HTR-8/SVneo (cell line): ENCODE results near the gene FANCC.
A peak's percentile ranks its signal among the peaks of the same experiment; 100 is the strongest.

Experiments
- DNase-seq: peaks from one replicate; pipeline ENCODE4 v3.0.0; 2011; ENCODE audit warnings: low spot score, mixed read lengths; ENCODE audit not compliant: insufficient read length
- FAIRE-seq: peaks from 2 replicates; lab custom pipeline; 2011; peaks lifted over from hg19 to GRCh38; lab: Jason Lieb, UNC

Gene FANCC, protein sequence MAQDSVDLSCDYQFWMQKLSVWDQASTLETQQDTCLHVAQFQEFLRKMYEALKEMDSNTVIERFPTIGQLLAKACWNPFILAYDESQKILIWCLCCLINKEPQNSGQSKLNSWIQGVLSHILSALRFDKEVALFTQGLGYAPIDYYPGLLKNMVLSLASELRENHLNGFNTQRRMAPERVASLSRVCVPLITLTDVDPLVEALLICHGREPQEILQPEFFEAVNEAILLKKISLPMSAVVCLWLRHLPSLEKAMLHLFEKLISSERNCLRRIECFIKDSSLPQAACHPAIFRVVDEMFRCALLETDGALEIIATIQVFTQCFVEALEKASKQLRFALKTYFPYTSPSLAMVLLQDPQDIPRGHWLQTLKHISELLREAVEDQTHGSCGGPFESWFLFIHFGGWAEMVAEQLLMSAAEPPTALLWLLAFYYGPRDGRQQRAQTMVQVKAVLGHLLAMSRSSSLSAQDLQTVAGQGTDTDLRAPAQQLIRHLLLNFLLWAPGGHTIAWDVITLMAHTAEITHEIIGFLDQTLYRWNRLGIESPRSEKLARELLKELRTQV

GRCh38 chr9:95317119-95317892, at the start of gene FANCC:
FANCC (minus strand) TSS chr9:95317709; CDS start chr9:95249291, 68,418 bp downstream.
- peak; percentile 28 for FAIRE-seq
- DNase-seq = peak; percentile 85

GRCh38 chr9:95366731-95367325, 49.3 kb upstream of the FANCC start:
- FAIRE-seq = no peak
- DNase-seq = no peak

DNA sequence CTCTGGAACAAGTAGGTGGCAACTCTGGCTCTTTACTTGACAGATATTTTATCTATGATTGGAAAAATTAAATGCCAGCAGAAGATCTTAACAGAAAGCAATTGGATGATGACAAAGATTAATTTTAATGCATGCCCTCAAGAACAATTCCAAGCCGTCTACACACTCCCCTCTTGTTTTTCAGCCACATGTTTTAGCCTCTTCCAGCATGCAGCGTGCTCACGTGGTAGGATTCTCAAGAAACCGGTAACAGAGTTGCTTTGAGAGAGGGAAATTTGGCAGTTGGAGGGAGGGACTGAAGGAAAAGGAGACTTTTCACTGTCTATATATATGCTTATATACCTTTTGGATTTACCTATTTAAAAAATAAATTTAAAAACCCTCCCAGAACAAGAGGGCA, 48.3 kb upstream of the FANCC start:
- no peak for FAIRE-seq
- DNase-seq = no peak

GRCh38 chr9:95363051-95363841, 45.7 kb upstream of the FANCC start:
- no peak for DNase-seq
- no peak for FAIRE-seq

DNA sequence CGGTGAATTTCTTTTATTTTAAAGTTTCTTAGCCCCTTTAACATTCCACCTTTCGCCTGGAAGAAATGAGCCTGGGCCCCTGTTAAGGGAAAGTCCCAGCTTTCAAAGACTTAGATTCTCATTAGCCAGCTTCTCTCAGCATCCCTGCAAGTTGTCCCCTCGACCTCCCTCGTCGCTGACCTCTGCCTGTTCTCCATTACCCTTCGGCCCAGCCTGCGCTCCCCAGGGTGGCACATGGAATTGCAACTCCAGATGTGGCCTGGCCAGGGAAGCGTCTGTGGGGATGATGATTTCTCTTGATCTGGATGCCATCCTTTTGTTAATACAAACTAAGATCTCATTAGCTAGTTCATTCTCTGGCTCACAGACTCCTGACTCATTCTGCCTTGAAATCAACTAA, 43.4 kb upstream of the FANCC start:
- no peak for FAIRE-seq

GRCh38 chr9:95357316-95357715, 39.8 kb upstream of the FANCC start:
- no peak for FAIRE-seq
- DNase-seq = no peak

More for the DNA sequence above, 43.4 kb upstream of the FANCC start:
- DNase-seq = no peak

GRCh38 chr9:95355500-95355899, 38.0 kb upstream of the FANCC start:
- DNase-seq (no peak), FAIRE-seq (no peak)

DNA sequence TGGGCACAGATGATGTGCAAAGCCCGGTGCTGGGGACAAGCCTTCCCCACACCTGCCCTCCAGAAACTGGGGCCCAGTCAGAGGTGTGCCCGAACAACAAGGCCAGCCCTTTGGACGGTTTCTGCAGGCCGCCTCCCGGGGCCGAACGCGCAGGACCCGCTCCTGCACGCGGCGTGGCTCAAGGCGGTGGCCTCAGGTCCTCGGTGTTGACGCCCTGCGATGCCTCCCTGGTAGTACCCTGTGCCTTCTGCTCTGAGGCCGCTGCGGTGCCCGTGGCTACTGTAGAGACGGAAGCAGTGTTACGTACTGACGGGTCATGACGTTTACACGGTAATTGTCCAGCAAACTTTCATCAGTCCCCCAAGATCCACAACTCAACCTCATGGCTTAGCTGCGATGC, 33.5 kb upstream of the FANCC start:
- no peak for FAIRE-seq

DNA sequence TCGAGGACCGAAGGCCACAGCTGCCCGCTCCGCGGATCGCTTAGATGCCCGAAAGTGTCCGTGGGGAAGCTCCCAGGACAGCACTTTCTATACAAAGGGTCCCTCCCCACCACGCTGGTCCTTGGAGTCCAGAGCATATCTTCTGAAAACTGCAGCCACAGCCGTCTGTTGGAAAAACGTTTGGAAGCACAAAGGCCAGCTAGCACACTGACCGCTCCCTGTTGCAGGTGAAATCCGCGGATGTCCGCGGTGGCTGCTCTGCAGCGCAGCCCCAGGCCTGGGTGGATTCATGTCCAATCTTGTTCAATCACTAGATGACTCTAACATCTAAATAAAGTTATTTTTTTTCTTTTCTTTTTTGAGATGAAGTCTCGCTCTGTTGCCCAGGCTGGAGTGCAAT, 32.8 kb upstream of the FANCC start:
- FAIRE-seq = no peak

More for the DNA sequence above, 33.5 kb upstream of the FANCC start:
- DNase-seq = no peak

DNA sequence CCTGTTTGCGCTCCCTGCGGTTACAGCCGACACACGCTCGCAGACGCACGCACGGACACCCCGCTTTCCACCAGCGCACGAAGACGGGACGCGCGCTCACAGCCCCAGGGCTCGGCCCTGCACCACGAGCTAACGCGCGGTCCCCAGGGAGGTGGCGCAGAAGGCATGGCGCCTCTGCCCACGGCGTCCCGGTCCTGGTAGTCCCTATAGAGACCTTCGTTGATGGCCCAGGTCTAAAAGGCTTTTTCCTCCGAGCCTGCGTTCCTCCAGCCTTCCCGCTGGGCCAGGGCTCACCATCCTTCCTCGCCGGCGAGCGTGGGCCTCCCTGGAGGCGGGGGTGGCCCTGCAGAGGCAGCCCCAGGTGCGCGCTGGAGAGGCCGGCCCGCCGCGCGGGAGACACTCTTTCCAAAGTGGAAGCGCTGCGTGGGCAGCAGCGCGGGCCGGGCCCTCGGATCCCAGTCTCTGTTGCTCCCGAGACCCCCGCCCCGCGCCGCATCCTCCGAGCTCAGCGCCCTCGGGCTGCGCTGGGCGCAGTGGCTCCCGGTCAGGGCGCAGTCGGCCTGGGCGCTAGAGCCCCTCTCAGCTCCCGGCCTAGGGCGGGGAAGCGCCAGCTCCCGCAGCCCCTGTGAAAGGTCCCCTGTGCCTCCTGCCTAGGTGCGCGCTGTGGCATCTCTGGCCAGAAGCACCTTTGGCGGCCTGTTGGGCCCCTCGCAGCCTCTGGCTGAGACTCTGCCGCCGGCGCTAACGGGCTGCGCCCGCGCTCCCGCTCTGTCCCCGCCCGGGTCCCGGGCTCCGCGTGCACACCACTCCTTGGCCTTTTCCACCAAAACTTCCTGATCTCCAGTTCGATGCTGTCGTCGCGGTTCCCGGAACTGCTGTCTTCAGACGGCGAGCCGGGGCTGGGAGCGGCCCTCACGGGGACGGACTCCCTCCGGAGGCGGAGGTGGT, 31.9 kb upstream of the FANCC start:
- no peak for DNase-seq
- FAIRE-seq = no peak

More for the DNA sequence above, 32.8 kb upstream of the FANCC start:
- no peak for DNase-seq

DNA sequence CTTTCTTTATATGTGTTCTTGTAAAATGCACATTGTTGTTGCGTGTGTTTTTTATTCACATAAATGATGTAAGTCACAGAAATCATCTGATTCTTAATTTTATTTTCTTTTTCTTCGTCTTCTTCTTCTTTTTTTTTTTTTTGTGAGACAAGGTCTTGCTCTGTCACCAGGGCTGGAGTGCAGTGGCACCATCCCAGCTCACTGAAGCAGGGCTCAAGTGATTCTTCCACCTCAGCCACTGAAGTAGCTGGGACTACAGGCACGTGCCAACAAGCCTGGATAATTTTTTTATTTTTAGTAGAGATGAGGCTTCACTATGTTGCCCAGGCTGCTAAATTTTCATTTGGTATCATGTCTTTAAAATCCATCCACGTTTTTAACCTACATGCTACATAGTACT, 28.5 kb upstream of the FANCC start:
- no peak for FAIRE-seq
- no peak for DNase-seq

- no peak for DNase-seq
- no peak for FAIRE-seq
Measured at GRCh38 chr9:95344735-95345325, 27.3 kb upstream of the FANCC start.

- FAIRE-seq (no peak), DNase-seq (no peak)
Measured at GRCh38 chr9:95343725-95344287, 26.3 kb upstream of the FANCC start.

DNA sequence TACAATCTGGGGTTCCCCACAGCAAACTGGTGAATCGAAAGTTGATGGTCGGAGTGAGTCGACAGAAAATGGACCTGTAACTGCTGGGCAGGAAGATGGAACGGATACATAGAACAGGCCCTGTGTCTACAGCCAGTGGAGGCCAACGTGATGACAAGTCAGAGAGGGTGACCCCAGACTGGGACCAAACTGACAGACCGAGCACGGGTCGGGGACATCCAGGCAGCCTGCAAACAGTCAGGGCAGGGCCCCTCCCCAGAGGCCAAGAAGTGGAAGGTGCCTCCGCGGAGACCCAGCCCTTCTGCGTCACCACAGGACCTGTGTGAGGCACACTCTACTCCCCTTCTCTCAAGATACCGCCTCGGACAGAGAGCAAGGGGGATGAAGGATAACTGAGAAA, 25.1 kb upstream of the FANCC start:
- DNase-seq (no peak), FAIRE-seq (no peak)

- no peak for FAIRE-seq
- no peak for DNase-seq
Measured at GRCh38 chr9:95341293-95341962, 23.9 kb upstream of the FANCC start.

DNA sequence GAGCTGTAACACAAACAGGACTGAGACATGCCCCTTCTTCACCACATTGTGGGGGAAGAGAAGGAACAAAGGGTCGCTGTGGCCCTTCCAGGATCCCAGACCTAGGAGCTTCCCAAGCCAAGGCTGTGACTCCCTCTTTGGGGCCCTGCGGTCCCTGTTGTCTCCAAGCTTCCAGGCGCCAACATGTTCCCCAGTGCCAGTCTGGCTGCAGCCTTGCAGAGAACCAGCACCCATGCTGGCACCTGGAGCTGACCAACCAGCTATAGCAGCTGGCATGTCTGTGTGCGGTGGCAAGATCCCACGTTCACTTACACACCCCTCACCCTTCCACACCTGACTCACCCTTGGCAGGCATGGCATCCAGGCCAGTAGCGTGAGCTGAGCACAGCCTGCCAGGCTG, 20.7 kb upstream of the FANCC start:
- FAIRE-seq = no peak
- no peak for DNase-seq

GRCh38 chr9:95336281-95336680, 18.8 kb upstream of the FANCC start:
- FAIRE-seq (no peak), DNase-seq (no peak)

- FAIRE-seq = no peak
- DNase-seq = no peak
Measured at GRCh38 chr9:95333426-95333825, 15.9 kb upstream of the FANCC start.
